Measurements from ENCODE around the gene PELI2. TPM values are rescaled to one million over a fixed set of nuclear protein-coding genes. Genes with fewer than 3 reads are reported as not detected.

PELI2 gene
- total and polyA plus RNA-seq, 3 donors from 2014 or later = 14.5 to 32.5 (median 27.6) TPM

DNA sequence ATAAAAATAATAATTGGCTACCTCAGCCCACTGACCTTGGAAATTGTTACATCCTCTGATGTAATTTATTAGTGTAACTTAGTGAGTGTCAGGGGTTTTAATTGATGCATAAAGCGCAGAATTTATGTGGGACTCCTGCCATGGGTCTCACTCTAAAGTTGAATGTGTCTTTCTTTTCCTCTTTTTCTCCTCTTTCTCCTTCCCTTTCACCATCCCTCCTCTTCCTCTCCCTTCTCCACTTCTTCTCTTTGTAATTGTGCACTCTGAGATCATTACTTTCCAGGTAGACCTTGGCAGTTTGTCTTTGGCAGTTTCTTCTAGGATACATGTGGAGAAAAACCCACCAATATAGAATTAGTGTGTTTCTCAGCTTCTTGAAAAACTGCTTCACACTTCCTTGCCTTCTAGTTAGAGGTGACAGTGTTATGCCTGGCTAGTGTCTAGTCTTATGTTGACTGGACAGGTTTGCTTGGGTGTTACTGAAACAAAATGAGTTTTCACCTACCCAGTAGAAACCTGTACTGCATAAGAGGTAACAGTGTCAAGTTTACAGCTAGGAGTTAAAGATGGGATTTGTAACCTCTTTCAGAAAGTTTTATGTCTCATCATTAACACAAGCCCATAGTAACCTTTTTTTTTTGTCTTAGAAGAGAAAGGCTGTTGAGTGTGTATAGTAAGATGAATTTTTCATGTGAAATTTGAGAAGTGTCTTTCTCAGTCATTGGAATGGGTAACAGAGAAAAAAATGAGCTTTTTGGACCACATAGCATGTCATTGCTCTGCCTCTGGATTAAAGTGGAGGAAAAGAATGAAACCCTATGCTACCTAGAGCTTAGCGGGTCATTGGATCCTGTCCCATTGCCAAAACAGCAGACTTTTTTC is 18.6 kb downstream of the PELI2 start:
- no peaks in the 10 kb centered on the region for H3K9me3 ChIP-seq
- DNase-seq = no peak
- intact Hi-C loops (cut with DNase I; ENCODE audit: low total_unique reads) = no loop called here
- H3K4me1 ChIP-seq = peaks cover 14% of the 10 kb centered on the region
- H3K36me3 ChIP-seq (ENCODE audit: low read depth, missing control alignments) = no peaks in the 10 kb centered on the region
- TF ChIP-seq CTCF (IDR thresholded peaks at IDR 0.05) (no peak), POLR2A (IDR thresholded peaks at IDR 0.05) (no peak)
- no peak overlapping the region for H3K4me3 ChIP-seq
- 49 to 78% methylated on average over 2 of the region's 2 CpGs for WGBS, 2 donors
- H3K27me3 ChIP-seq = no peaks in the 10 kb centered on the region
- H3K27ac ChIP-seq = no peak overlapping the region

- Histone ChIP-seq H3K4me3 (no peak overlapping the region), H3K4me1 (peaks cover 14% of the 10 kb centered on the region), H3K27me3 (no peaks in the 10 kb centered on the region), H3K9me3 (no peaks in the 10 kb centered on the region), H3K27ac (no peak overlapping the region), H3K36me3 (ENCODE audit: low read depth, missing control alignments) (no peaks in the 10 kb centered on the region)
- no peak for DNase-seq
- intact Hi-C loops (cut with DNase I; ENCODE audit: low total_unique reads) = no loop called here
- 76 to 77% methylated on average over 7 of the region's 7 CpGs for WGBS, 2 donors
- TF ChIP-seq POLR2A (IDR thresholded peaks at IDR 0.05) (no peak), CTCF (IDR thresholded peaks at IDR 0.05) (no peak)
Measured at GRCh38 chr14:56137453-56137807, 19.2 kb downstream of the PELI2 start.

DNA sequence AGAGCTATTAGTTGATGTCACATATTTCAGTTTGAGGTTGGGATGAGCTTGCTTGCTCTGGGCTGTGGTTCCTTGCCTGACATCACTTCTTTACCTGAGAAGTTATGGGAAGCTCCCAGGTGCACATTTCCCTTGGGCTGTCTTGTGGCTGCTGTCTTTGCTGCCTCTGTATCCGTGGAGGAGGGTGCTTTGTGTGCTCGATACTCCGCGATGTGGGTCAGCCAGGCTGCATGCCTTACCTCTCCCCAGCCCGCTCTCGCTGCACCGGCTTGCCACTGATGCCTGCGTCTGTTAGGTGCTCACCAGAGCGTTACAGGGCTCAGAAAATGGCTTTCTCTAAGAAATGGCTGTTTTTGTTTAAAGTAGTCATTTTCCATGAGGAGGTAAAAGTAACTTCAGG is 19.6 kb downstream of the PELI2 start:
- H3K4me1 ChIP-seq = peaks cover 14% of the 10 kb centered on the region

GRCh38 chr14:56138928-56139327 is 20.7 kb downstream of the PELI2 start:
- TF ChIP-seq CTCF (IDR thresholded peaks at IDR 0.05) (no peak), POLR2A (IDR thresholded peaks at IDR 0.05) (no peak)
- DNase-seq = no peak
- no peaks in the 10 kb centered on the region for H3K27me3 ChIP-seq
- H3K36me3 ChIP-seq (ENCODE audit: low read depth, missing control alignments) = no peaks in the 10 kb centered on the region
- no peak overlapping the region for H3K4me3 ChIP-seq
- H3K9me3 ChIP-seq = no peaks in the 10 kb centered on the region
- peaks cover 14% of the 10 kb centered on the region for H3K4me1 ChIP-seq
- H3K27ac ChIP-seq = no peak overlapping the region
- WGBS, 2 donors = 61 to 71% methylated on average over 2 of the region's 2 CpGs
- intact Hi-C loops (cut with DNase I; ENCODE audit: low total_unique reads) = no loop called here

More for the DNA sequence above, 19.6 kb downstream of the PELI2 start:
- Histone ChIP-seq H3K36me3 (ENCODE audit: low read depth, missing control alignments) (no peaks in the 10 kb centered on the region), H3K27ac (no peak overlapping the region), H3K27me3 (no peaks in the 10 kb centered on the region), H3K4me3 (no peak overlapping the region), H3K9me3 (no peaks in the 10 kb centered on the region)
- intact Hi-C loops (cut with DNase I; ENCODE audit: low total_unique reads) = no loop called here
- 90 to 97% methylated on average over 9 of the region's 9 CpGs for WGBS, 2 donors
- TF ChIP-seq CTCF (IDR thresholded peaks at IDR 0.05) (no peak), POLR2A (IDR thresholded peaks at IDR 0.05) (no peak)
- DNase-seq = no peak

DNA sequence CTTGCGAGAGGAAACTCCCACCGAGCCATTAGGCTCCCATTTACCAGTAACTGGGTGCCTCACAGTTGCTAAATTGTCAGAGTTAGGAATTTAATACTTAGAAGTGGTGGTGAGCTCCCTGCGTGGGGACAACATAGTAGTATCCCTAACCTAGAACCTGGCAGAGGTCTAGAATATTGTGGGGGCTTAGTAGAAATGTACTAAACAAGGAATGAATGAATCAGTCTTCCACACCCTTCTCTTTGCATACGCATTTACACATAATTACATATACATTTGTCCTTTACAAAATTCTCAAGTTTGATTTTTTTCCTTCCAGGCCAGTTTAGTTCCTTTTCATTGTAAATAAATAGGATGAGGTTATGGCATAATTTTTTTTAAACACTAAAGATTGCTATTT is 24.1 kb downstream of the PELI2 start:
- intact Hi-C loops (cut with DNase I; ENCODE audit: low total_unique reads) = no loop called here
- DNase-seq = no peak
- no peaks in the 10 kb centered on the region for H3K36me3 ChIP-seq (ENCODE audit: low read depth, missing control alignments)
- no peak overlapping the region for H3K27ac ChIP-seq
- H3K4me3 ChIP-seq = no peak overlapping the region
- H3K27me3 ChIP-seq = no peaks in the 10 kb centered on the region
- no peaks in the 10 kb centered on the region for H3K4me1 ChIP-seq
- H3K9me3 ChIP-seq = no peaks in the 10 kb centered on the region
- TF ChIP-seq CTCF (IDR thresholded peaks at IDR 0.05) = no peak
- no peak for TF ChIP-seq POLR2A (IDR thresholded peaks at IDR 0.05)
- 92 to 96% methylated on average over 4 of the region's 4 CpGs for WGBS, 2 donors

Measured in testis (tissue), 3 donors.